A172 (cell line): Measurements from ENCODE around the gene TEK. TPM values are rescaled to one million over a fixed set of nuclear protein-coding genes. Genes with fewer than 3 reads are reported as not detected.
A peak's percentile ranks its signal among the peaks of the same experiment; 100 is the strongest.

ENCODE experiments used
- DNase-seq: peaks from one replicate; pipeline ENCODE4 v3.0.0-alpha.2; 2015; ENCODE audit warnings: low spot score
- total RNA-seq: library from RNA; depleted of rRNA; stranded (reverse); fragments of >200 nt; shearing (Covaris generic); gene quantifications from 2 replicates; pipeline ENCODE4 v1.2.3, GENCODE V29; 2014

Gene TEK
- total RNA-seq, 1 experiment from 2014 or later = 3.9 TPM

GRCh38 chr9:27124151-27124550 is 15.1 kb downstream of the TEK start:
- peak; percentile 9 for DNase-seq

- peak; percentile 94 for DNase-seq
Measured at GRCh38 chr9:27125030-27125429, 16.0 kb downstream of the TEK start.

GRCh38 chr9:27125936-27126335 is 16.9 kb downstream of the TEK start:
- DNase-seq = no peak

GRCh38 chr9:27126670-27127069 is 17.6 kb downstream of the TEK start:
- DNase-seq = no peak

- no peak for DNase-seq
Measured at GRCh38 chr9:27129221-27129620, 20.2 kb downstream of the TEK start.

- no peak for DNase-seq
Measured at GRCh38 chr9:27131731-27132130, 22.7 kb downstream of the TEK start.

- no peak for DNase-seq
Measured at GRCh38 chr9:27133817-27134216, 24.8 kb downstream of the TEK start.

GRCh38 chr9:27142299-27142930 is 33.4 kb downstream of the TEK start:
- no peak for DNase-seq

GRCh38 chr9:27145143-27145542 is 36.1 kb downstream of the TEK start:
- no peak for DNase-seq

GRCh38 chr9:27149651-27150050 is 40.6 kb downstream of the TEK start:
- DNase-seq = no peak

- no peak for DNase-seq
Measured at GRCh38 chr9:27150746-27151406, 41.9 kb downstream of the TEK start.

- peak; percentile 48 for DNase-seq
Measured at GRCh38 chr9:27151693-27152404, 42.8 kb downstream of the TEK start.

- no peak for DNase-seq
Measured at GRCh38 chr9:27152405-27152718, 43.3 kb downstream of the TEK start.

GRCh38 chr9:27154908-27155307 is 45.9 kb downstream of the TEK start:
- DNase-seq = peak; percentile 58

GRCh38 chr9:27157097-27157496 is 48.1 kb downstream of the TEK start:
- DNase-seq = no peak

- no peak for DNase-seq
Measured at GRCh38 chr9:27157736-27158135, 48.7 kb downstream of the TEK start.

GRCh38 chr9:27160636-27161035 is 51.6 kb downstream of the TEK start:
- DNase-seq = no peak

- no peak for DNase-seq
Measured at GRCh38 chr9:27162045-27162444, 53.0 kb downstream of the TEK start.

GRCh38 chr9:27165068-27165467 is 56.0 kb downstream of the TEK start:
- no peak for DNase-seq

GRCh38 chr9:27165670-27166069 is 56.6 kb downstream of the TEK start:
- no peak for DNase-seq

- no peak for DNase-seq
Measured at GRCh38 chr9:27168496-27168895, 59.5 kb downstream of the TEK start.

GRCh38 chr9:27168951-27169350 is 59.9 kb downstream of the TEK start:
- no peak for DNase-seq

GRCh38 chr9:27176971-27177370 is 67.9 kb downstream of the TEK start:
- no peak for DNase-seq
